WI38 (cell line): Measurements from ENCODE around the gene ALDH2.
"Not testable (repeated sequence)": the region's sequence is repeated elsewhere in the genome, so short reads cannot be mapped to it uniquely, and the experiment has no call there.

Experiments
- H3K4me3 ChIP-seq: 2 replicates; pipeline ENCODE4 v1.5.1; 2011; ENCODE audit warnings: low read depth, mild to moderate bottlenecking, control low read depth, low read length
- CTCF ChIP-seq: IDR thresholded peaks from 2 replicates; pipeline ENCODE4 v1.5.1; 2012; ENCODE audit warnings: low read depth, mild to moderate bottlenecking, control low read depth, low read length

Gene ALDH2

GRCh38 chr12:111766608-111767361 is at the start of gene ALDH2:
TSS of gene ALDH2 (plus strand) at chr12:111766933. CDS start at chr12:111766983, 50 bp downstream.
- no peak for TF ChIP-seq CTCF

GRCh38 chr12:111719316-111719715 is 47.4 kb upstream of the ALDH2 start:
- not testable (repeated sequence) for H3K4me3 ChIP-seq

More at GRCh38 chr12:111766608-111767361, at the start of gene ALDH2:
- peak within 1 kb of the TSS; percentile 76 for H3K4me3 ChIP-seq

GRCh38 chr12:111720457-111720856 is 46.3 kb upstream of the ALDH2 start:
- no peak for TF ChIP-seq CTCF
- H3K4me3 ChIP-seq: no peak overlapping the region

- H3K4me3 ChIP-seq: not testable (repeated sequence)
Measured at GRCh38 chr12:111723646-111724360, 42.9 kb upstream of the ALDH2 start.

- no peak overlapping the region for H3K4me3 ChIP-seq
- TF ChIP-seq CTCF: no peak
Measured at GRCh38 chr12:111728795-111729194, 37.9 kb upstream of the ALDH2 start.

- TF ChIP-seq CTCF: no peak
- no peak overlapping the region for H3K4me3 ChIP-seq
Measured at GRCh38 chr12:111730420-111730819, 36.3 kb upstream of the ALDH2 start.

- no peak overlapping the region for H3K4me3 ChIP-seq
- TF ChIP-seq CTCF: no peak
Measured at GRCh38 chr12:111732786-111733185, 33.9 kb upstream of the ALDH2 start.

- no peak for TF ChIP-seq CTCF
- no peak overlapping the region for H3K4me3 ChIP-seq
Measured at GRCh38 chr12:111733340-111733915, 33.3 kb upstream of the ALDH2 start.

- H3K4me3 ChIP-seq: not testable (repeated sequence)
Measured at GRCh38 chr12:111739524-111739923, 27.2 kb upstream of the ALDH2 start.
